Measurements from ENCODE around the gene FYCO1. TPM values are rescaled to one million over a fixed set of nuclear protein-coding genes. Genes with fewer than 3 reads are reported as not detected.

Gene FYCO1
- total RNA-seq, 1 donor from 2014 or later = 31.8 TPM

DNA sequence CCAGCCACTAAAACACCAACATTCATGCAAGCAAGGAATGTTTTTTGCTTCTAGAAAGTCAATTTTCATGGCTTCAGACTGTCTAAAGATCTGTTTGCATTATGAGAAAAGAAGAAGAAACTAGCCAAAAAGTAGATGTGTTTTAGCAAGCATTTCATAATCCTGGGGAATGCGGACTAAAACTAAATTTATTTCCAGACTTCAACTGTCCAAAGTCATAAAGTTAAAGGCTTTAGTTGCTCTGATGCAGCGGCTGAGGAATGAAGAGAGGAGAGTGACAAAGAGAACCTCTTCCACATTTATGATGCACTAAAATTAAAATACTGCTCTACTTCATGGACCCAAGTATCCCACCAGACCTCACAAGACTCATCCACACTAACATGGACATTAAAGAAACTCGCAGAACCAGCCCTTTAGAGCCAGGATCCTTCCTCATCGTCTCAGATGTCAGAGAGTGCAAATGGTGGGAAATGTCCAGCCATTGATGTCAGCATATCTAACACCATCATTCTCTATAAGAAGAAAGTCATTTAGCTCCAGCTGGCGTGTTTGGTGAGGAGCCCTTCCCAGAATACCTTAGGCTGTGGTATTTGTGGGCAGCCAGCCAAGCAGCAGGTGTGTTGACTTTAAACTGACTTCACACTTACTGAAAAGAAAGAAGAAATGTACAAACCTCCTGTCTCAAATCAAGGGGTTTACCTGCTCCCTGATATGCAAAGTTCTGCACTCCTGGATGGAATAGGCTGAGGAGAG is 17.4 kb downstream of the FYCO1 start:
- DNase-seq (ENCODE audit: extremely low spot score, unreplicated experiment) = no peak
- H3K4me1 Mint-ChIP-seq (ENCODE audit: unreplicated experiment) = no peaks in the 10 kb centered on the region
- TF ChIP-seq, protein P1, sequence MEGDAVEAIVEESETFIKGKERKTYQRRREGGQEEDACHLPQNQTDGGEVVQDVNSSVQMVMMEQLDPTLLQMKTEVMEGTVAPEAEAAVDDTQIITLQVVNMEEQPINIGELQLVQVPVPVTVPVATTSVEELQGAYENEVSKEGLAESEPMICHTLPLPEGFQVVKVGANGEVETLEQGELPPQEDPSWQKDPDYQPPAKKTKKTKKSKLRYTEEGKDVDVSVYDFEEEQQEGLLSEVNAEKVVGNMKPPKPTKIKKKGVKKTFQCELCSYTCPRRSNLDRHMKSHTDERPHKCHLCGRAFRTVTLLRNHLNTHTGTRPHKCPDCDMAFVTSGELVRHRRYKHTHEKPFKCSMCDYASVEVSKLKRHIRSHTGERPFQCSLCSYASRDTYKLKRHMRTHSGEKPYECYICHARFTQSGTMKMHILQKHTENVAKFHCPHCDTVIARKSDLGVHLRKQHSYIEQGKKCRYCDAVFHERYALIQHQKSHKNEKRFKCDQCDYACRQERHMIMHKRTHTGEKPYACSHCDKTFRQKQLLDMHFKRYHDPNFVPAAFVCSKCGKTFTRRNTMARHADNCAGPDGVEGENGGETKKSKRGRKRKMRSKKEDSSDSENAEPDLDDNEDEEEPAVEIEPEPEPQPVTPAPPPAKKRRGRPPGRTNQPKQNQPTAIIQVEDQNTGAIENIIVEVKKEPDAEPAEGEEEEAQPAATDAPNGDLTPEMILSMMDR (IDR thresholded peaks at IDR 0.05) = no peak
- no peaks in the 10 kb centered on the region for H3K27me3 Mint-ChIP-seq (ENCODE audit: unreplicated experiment)
- H3K4me3 Mint-ChIP-seq (ENCODE audit: unreplicated experiment) = no peak overlapping the region
- H3K36me3 Mint-ChIP-seq (ENCODE audit: unreplicated experiment) = peaks cover 54% of the 10 kb centered on the region
- H3K27ac Mint-ChIP-seq (ENCODE audit: unreplicated experiment) = no peak overlapping the region
- no peaks in the 10 kb centered on the region for H3K9me3 Mint-ChIP-seq (ENCODE audit: unreplicated experiment)

DNA sequence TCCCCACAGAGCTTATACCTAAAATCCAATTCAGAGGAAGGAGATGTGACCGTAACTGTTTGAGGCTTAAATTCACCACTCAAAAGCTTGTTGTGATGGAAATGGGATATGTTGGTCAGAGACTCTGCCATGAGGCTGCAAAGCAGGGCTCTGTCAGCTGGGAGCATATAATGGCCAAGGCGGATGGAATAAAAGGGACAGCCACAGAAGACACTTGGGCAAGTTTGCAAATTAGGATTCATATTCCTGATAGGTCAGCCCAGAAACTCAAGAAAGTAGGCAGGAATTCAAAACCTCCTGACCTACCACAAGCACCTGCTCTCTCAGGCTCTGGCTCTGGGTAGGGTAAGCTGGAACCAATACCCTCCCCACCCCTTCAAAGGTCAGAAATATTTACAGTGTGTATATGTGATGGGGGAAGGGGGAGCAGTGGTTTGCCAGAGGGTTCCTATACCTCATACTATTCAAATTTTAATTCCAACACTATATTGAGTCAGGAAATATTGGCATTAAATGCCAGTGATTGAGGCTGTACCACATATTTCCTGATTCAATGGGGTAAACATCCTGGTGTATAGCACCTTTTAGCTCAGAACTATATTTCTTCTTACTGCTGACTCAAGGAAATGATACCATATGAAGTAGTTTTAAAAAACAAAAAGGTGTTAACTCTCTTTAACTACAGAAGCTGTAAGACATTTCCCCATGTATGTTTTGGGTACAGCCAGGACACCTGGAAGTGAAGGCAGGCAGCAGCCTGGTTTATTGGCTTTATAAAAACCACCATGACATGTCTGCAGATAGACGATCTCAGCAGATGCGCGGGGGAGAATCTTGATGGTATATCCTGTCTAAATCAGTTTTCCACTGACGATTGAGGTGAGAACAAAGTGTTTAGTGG is 19.2 kb downstream of the FYCO1 start:
- peaks cover 53% of the 10 kb centered on the region for H3K36me3 Mint-ChIP-seq (ENCODE audit: unreplicated experiment)
- no peaks in the 10 kb centered on the region for H3K9me3 Mint-ChIP-seq (ENCODE audit: unreplicated experiment)
- H3K4me3 Mint-ChIP-seq (ENCODE audit: unreplicated experiment) = no peak overlapping the region
- no peaks in the 10 kb centered on the region for H3K27me3 Mint-ChIP-seq (ENCODE audit: unreplicated experiment)
- no peak for DNase-seq (ENCODE audit: extremely low spot score, unreplicated experiment)
- no peak overlapping the region for H3K27ac Mint-ChIP-seq (ENCODE audit: unreplicated experiment)
- TF ChIP-seq, protein P1 (IDR thresholded peaks at IDR 0.05) = no peak
- peaks cover 3% of the 10 kb centered on the region for H3K4me1 Mint-ChIP-seq (ENCODE audit: unreplicated experiment)

DNA sequence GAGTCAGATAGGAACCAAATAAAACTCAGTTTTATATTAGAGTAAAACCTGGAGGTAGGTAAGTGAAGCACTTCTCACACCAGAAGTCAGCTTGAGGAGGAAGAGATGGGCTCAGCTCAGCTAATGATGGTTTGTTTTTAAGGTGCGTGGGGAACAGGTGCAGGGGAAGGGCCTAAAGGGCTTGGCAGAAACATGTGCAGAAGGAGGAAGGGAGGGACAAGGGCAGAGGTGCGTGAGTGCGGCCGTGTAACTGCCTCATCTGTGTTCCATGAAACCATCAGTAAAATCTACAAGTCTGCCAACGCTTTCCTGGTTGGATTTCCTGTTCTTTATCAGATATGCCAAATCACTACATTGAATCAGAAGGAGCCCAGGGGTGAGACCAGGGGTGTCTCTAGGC is 19.9 kb downstream of the FYCO1 start:
- TF ChIP-seq, protein P1 (IDR thresholded peaks at IDR 0.05) = no peak
- Mint-ChIP-seq H3K9me3 (ENCODE audit: unreplicated experiment) (no peaks in the 10 kb centered on the region), H3K27me3 (ENCODE audit: unreplicated experiment) (no peaks in the 10 kb centered on the region), H3K4me1 (ENCODE audit: unreplicated experiment) (peaks cover 3% of the 10 kb centered on the region), H3K27ac (ENCODE audit: unreplicated experiment) (no peak overlapping the region), H3K4me3 (ENCODE audit: unreplicated experiment) (no peak overlapping the region), H3K36me3 (ENCODE audit: unreplicated experiment) (peaks cover 51% of the 10 kb centered on the region)
- no peak for DNase-seq (ENCODE audit: extremely low spot score, unreplicated experiment)

DNA sequence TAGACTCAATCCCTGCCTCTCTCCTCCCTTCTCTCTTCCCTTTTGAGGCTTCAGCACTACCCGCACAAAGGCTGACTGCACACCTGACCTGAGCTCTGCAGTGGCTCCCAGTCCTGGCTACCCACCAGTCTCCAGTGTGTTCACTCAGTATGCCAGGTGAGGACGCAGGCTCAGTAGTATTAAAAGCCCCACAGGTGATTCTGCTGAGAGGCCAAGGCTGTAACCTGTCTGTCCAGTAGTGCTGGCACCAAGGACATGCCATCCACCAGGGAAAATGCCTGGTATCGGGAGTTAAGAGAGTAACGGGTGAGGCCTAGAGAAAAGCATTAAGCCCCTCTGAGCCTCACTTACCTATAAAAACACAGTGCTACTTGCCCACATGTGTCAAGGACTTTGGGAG is 20.9 kb downstream of the FYCO1 start:
- Mint-ChIP-seq H3K36me3 (ENCODE audit: unreplicated experiment) (peaks cover 53% of the 10 kb centered on the region), H3K4me3 (ENCODE audit: unreplicated experiment) (no peak overlapping the region), H3K4me1 (ENCODE audit: unreplicated experiment) (peaks cover 3% of the 10 kb centered on the region), H3K27ac (ENCODE audit: unreplicated experiment) (no peak overlapping the region), H3K27me3 (ENCODE audit: unreplicated experiment) (no peaks in the 10 kb centered on the region), H3K9me3 (ENCODE audit: unreplicated experiment) (no peaks in the 10 kb centered on the region)
- TF ChIP-seq, protein P1 (IDR thresholded peaks at IDR 0.05) = no peak
- DNase-seq (ENCODE audit: extremely low spot score, unreplicated experiment) = no peak
